Panc1 (cell line): ENCODE measurements around the gene PRKACG.

Experiments
- CTCF ChIP-seq: fragments of 450-650 bp; IDR thresholded peaks from 2 replicates; pipeline ENCODE4 v1.5.1; 2017; ENCODE audit warnings: mild to moderate bottlenecking
- POLR2AphosphoS5 ChIP-seq: IDR thresholded peaks from 2 replicates; pipeline ENCODE4 v1.6.1; 2012; ENCODE audit warnings: mild to moderate bottlenecking, low read depth, low read length, moderate library complexity
- REST ChIP-seq, 2 experiments: IDR thresholded peaks; 2 replicates each; pipeline ENCODE4 v1.6.1; 2011 to 2012; ENCODE audit warnings: low read depth in 2 of 2, control low read depth in 1 of 2, low read length in 1 of 2, mild to moderate bottlenecking in 1 of 2, moderate library complexity in 1 of 2; ENCODE audit not compliant: insufficient read depth in 1 of 2

DNA sequence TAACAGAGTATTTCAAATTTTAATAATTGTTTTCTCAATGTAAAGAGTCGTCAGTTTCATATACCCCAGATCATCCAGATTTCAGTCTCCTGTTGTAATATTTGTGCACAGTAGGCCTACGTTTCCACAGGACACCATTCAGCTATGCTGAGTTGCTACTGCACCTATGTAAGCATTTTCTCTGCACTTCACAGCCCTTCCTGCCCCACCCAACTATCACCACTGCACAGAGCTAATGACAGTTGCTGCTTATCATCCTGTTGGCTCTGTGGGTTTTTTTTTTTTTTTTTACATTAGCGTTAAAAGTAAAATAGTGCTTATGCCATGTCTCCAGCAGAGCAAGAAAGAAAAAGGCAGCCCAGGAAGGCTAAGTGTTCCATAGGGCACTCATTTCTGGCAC lies 5.9 kb upstream of the PRKACG start:
- TF ChIP-seq CTCF (no peak), POLR2AphosphoS5 (no peak), REST (IDR thresholded peaks at IDR 0.05; ENCODE audit: insufficient read depth in 1 of 2, low read depth in 2 of 2, low read length in 1 of 2) (no peak)
